Fibroblast of peridontal ligament (primary cell): Measurements from ENCODE around the gene NLRP10.
"Not testable (repeated sequence)": the region's sequence is repeated elsewhere in the genome, so short reads cannot be mapped to it uniquely, and the experiment has no call there.

Experiments
- DNase-seq: peaks from one replicate; pipeline ENCODE4 v3.0.0-alpha.2; 2010; ENCODE audit errors: extremely low read depth

The NLRP10 gene, protein sequence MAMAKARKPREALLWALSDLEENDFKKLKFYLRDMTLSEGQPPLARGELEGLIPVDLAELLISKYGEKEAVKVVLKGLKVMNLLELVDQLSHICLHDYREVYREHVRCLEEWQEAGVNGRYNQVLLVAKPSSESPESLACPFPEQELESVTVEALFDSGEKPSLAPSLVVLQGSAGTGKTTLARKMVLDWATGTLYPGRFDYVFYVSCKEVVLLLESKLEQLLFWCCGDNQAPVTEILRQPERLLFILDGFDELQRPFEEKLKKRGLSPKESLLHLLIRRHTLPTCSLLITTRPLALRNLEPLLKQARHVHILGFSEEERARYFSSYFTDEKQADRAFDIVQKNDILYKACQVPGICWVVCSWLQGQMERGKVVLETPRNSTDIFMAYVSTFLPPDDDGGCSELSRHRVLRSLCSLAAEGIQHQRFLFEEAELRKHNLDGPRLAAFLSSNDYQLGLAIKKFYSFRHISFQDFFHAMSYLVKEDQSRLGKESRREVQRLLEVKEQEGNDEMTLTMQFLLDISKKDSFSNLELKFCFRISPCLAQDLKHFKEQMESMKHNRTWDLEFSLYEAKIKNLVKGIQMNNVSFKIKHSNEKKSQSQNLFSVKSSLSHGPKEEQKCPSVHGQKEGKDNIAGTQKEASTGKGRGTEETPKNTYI

DNA sequence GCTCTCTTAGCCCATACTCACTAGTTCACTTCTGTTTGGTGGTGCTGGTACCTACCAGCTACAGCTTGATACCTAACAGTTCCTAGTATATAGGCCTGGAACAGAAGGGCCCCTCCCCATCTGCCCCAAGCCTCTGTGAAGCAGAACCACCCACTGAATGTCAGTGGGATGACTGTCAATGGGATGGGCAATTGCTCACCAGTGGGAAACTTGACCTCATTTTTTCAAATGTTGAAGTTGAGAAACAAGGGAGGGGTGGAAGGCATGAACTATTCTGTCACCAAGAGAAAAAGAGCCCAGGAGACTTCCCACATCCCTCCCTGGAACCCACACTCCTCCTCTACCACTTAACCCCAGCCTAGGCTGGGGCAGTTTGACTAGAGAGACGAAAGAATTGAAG lies at the start of gene NLRP10:
Gene NLRP10 (minus strand): TSS at position 62 of the 400 bp plus-strand sequence. CDS start 1,952 bp downstream, outside the sequence.
- DNase-seq = peak; percentile 88

DNA sequence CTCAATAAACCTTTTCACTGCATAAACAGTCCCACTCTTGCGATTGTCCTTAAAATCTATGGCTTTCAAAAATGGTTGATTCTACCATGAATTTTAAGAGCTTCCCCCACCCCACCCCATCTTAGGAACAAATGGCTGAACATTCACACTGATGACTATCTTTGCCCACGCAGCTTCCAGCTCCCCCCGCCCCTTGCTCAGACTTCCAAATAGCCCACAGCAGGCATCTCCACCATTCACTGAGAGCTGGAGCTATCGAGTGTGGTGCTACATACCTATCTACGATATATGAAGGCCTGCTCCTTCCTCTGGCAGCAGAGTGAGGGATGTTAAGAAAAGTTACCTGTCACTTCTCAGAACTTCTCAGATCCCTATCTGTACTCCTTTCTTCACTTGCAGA lies 48.6 kb upstream of the NLRP10 start:
- DNase-seq = no peak

DNA sequence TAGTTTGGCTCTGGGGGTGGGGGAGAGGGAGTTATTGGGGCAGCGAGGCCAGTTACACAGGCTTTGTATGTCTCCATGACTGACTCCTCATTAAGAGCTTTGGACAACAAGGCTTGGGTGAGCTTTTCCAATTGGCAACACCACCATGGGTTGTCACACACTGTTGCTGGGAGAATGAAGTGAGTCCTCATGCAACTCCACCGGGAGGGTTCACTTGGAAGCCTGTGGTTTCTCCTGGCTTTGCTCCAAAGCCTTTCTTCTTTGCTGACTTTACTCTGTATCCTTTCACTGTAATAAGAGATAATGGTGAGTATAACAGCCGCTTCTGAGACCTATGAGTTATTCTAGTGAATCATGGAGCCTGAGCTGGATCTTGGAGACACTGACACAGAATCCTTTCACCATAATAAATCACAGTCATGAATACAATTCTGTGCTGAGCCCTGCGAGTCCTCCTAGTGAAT lies 46.8 kb upstream of the NLRP10 start:
- peak; percentile 85 for DNase-seq

DNA sequence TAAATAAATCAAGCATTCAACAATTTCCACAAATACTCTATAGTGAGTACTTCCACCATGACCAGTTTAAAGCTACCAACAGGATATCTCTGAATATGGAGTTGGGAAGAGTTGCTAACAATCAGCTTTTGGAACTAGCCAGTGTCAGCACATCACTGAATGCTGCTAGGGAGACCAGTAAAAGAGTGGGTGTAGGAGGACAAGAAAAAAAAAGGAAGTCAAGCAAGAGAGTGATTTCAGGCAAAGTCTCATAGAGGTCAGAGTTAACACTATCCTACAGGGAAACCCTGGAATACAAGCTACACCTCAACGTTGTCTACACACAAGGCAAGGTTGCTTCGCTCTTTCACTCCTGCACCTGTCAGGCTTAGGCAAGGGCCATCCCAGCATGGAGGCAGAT lies 46.1 kb upstream of the NLRP10 start:
- DNase-seq = no peak

DNA sequence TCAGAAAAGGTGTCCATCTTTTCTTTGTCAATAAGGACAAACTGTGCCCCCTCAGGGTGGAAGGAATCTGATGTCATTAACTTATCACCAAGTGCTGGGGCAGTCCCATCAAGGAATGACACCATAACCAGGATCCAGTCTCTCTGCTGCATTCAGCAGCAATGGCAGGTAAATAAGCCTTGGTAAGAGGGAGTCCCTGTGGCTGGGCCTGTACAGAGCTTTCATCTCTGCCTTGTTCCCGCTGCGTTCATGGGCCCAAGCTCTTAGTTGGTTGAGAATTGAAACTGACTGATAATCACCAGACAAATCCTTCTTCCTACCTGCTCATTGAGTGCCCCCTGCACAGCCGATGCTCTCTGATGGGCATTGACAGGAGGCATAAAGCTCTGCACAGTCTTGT lies 44.6 kb upstream of the NLRP10 start:
- DNase-seq = no peak

DNA sequence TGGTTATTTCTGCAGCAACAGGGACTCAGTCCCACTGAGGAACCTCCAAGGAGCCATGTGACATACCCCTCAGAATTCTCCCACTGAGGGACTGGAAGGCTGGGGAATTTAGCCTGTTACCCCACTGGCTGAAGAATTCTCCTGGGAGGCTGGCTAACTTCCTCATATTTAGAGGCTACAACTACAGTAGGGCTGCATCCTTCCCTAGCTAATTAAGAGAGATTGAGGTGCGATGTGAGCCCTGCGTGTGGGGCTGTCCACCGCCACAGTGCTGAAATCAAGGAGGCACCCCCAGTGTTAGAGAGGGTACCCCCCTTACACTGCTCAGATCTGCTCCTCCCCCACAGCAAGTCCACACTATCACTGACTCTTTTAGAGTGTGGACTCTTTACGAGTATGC lies 43.0 kb upstream of the NLRP10 start:
- DNase-seq = no peak

DNA sequence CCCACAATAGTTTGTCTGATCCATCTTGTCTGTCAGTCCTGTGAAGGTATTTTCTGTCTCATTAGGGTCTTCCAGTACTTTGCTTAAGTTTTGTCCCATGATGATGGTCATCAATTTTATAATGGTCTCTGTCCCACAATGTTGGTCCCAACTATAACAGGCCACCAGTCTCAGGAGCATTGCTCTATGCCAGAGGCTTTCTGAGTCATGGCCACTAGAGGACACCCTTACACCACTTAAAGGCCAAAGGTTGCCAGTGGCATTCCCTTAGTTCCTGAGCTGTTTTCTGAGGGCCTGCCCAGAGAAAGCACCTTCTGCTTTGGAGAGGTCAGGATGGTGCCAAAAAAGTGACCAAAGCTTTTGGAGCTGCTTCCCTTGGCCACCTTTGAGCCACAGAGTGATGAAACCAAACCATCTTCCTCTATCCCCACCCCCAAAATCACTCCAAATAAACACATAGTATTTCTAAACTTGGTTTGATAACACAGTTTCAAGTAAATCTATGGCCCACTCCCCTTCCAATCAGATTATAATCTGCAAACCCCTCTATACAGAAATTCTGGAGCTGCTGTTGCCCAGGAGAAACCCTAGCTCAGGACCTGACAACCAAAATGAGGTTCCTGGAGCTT lies 41.2 kb upstream of the NLRP10 start:
- peak; percentile 81 for DNase-seq

DNA sequence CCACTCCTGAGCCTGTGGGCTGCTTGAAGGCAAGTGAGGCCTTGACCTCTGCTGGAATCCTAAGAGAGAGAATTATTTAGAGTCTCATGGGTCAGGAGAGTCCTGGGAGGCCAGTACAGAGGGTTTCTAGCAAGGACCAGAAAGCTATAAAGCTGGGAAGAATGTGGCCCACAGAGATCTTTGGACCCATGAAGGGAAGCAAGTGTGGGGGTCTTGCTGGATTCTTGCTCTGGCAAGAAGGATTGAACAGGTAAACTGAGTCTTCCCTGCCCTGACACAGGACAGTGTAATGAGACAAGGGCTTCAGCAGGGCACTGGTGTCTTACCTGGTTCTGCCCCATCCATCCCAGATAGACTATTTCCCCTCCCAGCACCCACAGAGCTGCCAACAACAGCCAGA lies 40.3 kb upstream of the NLRP10 start:
- DNase-seq = no peak

DNA sequence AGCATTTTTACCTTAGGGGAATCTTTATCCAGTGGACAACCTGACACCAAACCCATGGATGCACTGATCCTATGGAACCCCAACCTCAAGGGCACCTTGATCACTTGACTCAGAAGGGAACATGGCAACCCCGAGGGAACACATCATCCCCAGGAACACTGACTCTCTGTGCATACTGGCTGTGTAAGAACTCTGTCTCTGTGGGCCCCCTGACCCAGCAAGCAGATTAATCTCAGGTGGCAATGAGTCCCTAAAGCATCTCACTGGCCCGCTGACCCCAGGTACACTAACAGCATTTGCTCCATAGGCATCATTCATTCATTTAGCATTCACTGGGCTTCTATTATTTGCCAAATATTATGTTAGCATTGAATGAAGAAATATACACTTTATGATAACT lies 38.8 kb upstream of the NLRP10 start:
- DNase-seq = no peak

DNA sequence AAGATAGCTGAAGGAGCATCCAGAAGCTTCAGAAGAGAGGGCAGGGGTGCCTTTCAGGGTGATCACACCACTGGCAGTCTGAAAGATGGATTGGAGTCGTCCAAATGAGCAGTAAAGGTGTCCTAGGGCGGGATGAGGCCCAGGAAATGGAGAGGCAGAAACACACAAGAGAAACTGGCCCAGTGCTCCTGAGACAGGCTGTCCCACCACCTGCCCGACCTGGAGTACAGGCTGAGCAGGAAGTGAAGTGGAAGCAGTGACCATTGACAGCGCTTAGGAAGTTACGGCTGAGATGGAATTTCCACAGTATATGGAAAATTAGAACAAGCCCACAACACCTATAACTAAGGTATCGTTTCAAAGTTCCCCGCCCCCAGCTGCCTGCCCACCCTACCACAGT lies 37.9 kb upstream of the NLRP10 start:
- no peak for DNase-seq

DNA sequence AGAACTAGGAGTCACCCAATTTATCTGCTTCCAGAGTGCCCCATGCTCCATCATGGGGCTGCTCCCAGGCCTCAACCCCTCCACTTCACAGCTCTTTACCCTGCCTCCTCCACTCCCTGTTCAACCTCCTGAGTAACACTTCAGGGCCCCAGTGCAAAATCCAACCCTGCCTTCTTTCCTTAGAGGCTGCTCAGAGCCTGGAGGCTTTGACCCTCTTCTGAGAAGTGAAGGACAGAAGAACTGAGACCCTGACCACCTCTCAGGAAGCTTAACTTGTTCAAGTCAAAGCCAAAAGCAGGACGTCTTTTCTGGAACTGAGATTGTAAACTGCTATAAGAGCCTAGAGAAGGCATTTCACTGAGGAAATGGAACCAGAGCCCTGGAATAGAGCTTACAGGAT lies 37.4 kb upstream of the NLRP10 start:
- no peak for DNase-seq

DNA sequence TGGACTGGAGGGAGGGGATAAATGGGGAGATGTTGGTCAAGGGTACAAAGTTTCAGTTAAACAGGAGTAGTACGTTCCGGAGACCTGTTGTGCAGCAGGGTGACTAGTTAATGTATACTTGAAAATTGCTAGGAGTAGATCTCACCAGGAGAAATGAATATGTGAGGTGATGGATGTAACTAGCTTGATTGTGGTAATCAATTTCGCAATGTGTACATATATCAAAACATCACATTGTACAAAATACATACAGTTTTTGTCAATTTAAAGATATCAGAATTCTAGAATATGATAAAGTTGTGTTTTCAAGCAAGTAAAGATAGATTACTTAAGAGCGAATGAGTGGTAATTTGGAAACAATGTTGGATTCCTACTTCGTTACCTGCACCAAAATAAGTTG lies 35.1 kb upstream of the NLRP10 start:
- no peak for DNase-seq

DNA sequence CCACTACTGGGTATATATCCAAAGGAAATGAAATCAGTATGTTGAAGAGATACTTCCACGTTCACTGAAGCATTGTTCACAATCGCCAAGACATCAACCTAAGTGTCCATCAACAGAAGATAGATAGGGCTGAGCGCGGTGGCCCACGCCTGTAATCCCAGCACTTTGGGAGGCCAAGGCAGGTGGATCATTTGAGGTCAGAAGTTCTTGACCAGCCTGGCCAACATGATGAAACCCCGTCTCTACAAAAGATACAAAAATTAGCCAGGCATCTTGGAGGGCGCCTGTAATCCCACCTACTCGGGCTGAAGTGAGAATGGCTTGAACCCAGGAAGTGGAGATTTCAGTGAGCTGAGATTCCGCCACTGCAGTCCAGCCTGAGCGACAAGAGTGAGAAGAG lies 34.5 kb upstream of the NLRP10 start:
- DNase-seq = no peak

DNA sequence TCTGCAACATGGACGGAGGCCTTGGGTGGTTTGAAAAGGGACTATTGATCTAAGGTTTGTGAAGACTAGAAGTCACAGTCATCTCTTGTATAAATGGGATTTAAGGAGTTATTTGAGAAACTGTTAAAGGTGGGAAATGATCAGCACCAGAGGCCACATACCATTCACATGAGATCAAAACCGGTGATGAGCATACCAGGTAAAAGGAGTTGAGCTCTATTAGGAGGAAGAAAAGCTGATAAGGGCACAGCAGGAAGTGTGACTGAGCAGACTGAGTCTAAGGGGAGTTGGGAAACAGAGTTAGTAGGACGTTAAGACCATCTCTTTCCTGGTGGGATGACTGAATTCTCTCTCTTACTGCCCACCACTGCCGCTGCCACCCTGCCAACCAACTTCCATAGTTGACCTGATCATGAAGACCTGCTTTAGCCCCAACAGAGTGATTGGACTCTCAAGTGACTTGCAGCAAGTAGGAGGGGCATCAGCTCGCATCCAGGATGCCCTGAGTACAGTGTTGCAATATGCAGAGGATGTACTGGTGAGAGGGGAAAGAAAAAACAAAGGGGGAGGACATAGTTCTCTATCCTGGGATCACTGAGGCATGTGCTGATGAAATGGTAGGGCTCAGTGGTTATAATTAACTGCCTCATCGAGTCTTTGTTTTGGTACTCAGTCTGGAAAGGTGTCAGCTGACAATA lies 29.5 kb upstream of the NLRP10 start:
- DNase-seq = no peak

DNA sequence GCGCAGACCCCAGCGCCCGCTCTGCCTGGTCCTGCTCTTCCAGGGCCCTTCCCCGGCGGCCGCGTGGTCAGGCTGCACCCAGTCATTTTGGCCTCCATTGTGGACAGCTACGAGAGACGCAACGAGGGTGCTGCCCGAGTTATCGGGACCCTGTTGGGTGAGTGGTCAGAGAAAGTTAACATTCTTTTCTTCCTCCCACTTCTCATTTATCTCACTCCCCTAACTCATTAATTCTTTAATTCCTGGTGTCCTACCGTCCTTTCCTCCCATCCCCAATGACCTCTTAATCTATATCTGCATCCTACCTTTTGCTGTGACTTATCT lies 22.3 kb upstream of the NLRP10 start:
- DNase-seq = not testable (repeated sequence)

DNA sequence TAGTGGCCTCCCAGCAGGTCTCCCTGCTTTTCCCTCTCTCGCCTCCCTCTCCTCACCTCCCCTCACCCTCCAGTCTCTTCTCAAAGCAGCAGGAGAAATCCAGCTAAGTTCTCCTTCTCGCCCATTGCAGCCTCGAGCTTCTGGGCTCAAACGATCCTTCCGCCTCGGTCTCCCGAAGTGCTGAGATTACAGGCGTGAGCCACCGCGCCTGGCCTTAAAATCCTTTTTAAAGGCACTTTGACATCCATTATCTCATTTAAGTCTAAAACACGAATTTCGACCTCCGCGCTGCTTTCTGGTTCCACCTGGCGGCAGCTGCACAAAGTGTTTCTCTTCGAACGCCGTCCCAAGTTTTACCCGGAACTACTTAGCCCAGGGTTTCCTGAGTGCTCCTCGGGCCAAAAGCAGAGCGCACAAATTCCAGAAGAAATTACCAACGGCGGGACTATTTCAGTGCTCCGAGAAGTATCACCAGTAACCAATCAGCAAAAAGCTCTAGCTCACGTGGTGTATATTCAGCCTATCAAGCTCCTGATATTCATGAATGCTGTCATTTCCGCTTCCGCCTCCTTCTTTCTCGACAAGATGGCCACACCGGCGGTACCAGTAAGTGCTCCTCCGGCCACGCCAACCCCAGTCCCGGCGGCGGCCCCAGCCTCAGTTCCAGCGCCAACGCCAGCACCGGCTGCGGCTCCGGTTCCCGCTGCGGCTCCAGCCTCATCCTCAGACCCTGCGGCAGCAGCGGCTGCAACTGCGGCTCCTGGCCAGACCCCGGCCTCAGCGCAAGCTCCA lies 21.7 kb upstream of the NLRP10 start, which contains the start of gene EIF3F:
Gene EIF3F (plus strand): TSS at position 570 of the 792 bp plus-strand sequence. CDS start 16 bp downstream, at position 586.
- DNase-seq = peak; percentile 100

DNA sequence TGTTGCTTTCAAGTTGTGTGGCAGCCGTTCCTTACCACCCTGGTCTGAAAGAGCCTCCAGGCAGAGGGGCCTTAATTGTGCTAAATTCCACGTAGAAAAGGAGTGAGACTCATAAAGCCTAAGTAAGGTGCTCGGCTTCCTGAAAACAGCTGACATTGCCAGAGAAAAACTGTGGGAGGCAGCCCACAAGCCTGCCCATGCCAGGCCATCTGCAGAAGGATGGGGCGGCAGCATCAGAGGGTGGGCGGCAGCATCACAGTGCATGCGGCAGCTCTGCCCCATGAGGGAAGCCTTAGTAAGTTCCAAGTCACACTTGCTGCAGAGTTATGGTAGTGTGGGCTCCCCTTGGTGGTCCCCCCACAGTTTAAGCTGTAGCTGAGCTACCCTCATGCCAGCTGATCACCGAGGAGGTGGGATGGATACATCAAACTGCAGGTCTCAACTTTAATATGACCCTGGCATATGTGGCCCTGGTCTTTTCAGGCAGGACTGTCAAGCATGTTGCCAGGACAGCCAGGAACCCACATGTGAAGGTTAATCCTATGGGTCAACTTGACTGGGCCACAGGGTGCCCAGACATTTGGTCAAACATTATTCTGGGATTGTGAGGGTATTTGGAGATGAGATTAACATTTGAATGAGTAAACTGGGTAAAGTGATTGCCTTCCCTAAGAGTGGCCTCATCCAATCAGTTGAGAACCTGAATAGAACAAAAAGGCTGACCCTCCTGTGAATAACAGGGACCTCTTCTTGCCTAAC lies 18.8 kb upstream of the NLRP10 start:
- DNase-seq = no peak

DNA sequence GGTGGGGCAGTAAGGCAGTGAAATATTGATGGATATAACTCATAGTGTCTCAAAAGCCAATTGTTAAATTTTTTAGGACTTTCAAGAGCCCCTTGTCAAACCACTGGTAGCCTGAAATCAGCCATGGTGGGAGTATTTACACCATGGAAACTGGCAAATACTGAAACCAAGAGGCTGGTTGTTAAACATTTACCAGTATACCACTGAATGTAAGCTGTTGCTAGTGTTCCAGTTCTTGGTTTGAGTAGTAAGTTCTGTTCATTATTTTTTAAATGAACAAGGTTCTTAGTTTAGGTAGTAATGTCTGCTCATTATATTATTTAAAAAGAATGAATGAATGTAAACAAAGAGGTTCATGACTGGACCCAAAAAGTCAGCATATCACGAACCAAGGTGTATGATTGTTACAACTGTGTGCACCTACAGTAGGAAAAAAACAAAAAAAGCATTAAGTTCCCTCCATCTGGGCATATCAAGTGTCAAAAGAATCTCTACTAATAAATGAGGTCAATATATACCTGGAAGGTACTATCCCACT lies 17.4 kb upstream of the NLRP10 start:
- DNase-seq = no peak

DNA sequence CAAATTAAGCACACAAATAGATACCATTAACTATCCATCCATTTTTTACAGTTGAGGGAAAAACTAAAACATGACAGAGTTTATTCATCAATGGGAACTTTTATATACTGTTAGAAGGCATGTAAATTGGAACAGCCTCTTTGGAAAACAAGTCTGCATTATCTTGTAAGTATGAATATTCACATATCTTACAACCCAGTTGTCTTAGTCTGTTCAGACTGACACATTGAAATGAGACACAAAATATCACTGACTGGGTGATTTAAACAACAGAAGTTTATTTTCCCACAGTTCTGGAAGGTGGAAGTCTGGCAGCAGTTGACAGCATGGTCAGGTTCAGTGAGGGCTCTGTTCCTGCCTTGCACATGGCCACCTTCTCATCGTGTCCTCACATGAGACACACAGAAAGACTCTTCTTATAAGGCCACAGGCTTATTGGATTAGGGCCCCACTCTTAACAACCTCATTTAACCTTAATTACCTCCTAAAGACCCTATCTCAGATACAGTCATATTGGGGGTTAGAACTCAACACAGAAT lies 16.4 kb upstream of the NLRP10 start:
- no peak for DNase-seq
